HG03439 (cell line): ENCODE data around the gene SLC19A1.
"Not testable (repeated sequence)": the region's sequence is repeated elsewhere in the genome, so short reads cannot be mapped to it uniquely, and the experiment has no call there.

Source experiments
- ATAC-seq: cut with Tn5 transposase; IDR thresholded peaks from one replicate; pipeline ENCODE4 v1.9.1; 2021; ENCODE audit warnings: mild to moderate bottlenecking, moderate library complexity; ENCODE audit not compliant: unreplicated experiment

The SLC19A1 gene

GRCh38 chr21:45535341-45536081 is 6.7 kb downstream of the SLC19A1 start:
- no peak for ATAC-seq

- ATAC-seq, result no peak
These were observed 7.5 kb downstream of the SLC19A1 start for GRCh38 chr21:45534636-45535331.

DNA sequence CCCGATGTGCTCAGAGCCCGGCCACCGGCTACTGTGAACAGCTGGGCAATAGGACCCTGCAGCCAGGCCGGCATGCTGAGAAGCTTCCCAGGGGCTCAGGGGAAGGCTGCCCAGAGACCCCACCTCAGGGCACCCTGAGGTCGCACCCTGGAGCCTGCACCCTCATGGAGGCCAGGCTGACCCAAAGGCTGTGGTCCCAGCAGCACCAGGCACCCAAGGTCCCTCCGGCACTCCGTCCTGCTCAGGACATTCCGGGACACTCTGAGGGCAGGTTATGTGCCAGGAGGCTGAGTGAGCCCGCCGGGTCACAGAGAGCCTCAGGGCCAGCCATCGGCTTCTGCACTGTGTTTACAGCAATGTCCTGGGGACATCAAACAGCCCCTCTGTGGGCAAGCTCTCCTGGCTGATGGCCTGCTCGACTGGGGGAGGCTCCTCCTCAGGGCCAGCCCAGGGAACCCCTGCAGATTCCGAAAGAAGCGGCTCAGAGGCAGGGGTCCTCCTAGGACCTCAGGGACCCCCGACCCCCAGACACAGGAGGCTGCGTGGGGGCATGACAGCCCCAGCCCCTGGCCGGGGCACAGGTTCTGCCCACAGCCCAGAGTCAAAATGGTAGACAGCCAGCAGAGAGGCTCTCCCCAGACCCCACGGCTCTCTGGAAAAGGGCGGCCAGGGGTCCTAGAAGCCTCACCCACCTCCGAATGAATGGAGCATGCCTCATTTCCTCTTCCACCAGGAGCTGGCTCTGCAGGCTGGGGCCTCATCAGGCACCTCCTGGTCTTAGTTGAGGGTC is 8.2 kb downstream of the SLC19A1 start:
- no peak for ATAC-seq

- no peak for ATAC-seq
These were observed 8.8 kb downstream of the SLC19A1 start for GRCh38 chr21:45533361-45533845.

GRCh38 chr21:45532826-45533360 is 9.3 kb downstream of the SLC19A1 start:
- ATAC-seq, result no peak

DNA sequence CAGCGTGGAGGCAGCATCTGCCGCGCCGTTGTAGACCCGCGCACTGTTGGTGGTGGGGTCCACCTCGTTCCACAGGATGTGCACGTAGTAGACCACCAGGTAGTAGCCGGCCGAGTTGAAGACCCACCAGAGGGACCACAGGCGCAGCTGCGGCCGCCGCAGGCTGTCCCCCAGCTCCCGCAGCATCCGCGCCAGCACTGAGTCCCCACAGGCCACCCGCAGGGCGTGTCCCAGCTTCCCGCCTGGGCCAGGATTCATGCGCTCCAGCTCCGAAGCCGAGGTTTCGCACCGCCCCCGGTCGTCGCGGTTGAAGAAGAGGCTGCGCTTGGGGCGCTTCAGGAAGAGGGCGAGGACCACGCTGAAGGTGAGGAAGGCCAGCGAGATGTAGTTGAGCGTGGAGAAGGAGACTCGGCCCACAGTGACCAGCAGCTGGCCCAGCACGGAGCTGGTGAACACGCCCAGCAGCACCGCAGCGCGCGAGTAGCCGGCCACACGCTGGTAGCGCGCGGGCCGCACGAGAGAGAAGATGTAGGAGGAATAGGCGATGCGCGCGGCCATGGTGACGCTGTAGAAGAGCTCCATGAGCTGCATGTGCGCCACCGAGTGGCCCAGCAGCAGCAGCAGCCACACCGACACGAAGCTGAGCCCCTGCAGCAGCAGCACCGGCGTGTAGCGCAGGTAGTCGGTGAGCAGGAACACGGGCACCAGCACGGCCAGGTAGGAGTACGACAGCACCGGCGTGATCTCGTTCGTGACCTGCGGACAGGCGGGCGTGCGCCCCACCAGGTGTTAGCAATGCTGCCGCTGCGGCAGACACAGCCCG is 10.6 kb downstream of the SLC19A1 start:
- no peak for ATAC-seq

DNA sequence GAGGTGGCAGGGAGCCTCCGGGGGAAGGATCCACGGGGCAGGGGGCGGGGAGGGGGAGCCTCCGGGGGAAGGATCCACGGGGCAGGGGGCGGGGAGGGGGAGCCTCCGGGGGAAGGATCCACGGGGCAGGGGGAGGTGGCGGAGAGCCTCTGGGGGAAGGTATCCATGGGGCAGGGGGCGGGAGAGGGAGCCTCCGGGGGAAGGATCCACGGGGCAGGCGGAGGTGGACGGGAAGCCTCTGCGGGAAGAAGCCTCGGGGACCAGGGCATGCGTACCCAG is 11.2 kb downstream of the SLC19A1 start:
- not testable (repeated sequence) for ATAC-seq

- no peak for ATAC-seq
These were observed 11.7 kb downstream of the SLC19A1 start for GRCh38 chr21:45530423-45531113.

DNA sequence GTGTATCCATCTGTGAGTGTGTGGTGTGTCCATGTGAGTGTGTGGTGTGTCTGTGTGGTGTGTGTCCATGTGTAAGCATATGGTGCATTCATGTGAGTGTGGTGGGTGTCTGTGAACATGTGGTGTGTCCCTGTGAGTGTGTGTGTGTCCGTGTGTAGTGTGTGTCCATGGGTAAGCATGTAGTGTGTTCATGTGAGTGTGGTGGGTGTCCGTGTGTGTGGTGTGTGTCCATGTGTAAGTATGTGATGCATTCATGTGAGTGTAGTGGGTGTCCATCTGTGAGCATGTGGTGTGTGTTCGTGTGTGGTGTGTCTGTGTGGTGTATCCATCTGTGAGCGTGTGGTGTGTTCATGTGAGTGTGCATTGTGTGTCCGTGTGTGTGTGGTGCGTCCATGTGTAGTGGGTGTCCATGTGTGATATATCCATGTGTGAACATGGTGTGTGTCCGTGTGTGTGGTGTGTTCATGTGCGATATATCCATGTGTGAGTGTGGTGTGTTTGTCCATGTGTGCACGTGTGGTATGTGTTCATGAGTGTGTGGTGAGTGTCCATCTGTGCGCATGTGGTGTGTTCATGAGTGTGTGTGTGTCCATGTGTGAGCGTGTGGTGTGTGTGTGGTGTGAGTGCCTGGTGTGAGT is 12.3 kb downstream of the SLC19A1 start:
- ATAC-seq, result no peak

DNA sequence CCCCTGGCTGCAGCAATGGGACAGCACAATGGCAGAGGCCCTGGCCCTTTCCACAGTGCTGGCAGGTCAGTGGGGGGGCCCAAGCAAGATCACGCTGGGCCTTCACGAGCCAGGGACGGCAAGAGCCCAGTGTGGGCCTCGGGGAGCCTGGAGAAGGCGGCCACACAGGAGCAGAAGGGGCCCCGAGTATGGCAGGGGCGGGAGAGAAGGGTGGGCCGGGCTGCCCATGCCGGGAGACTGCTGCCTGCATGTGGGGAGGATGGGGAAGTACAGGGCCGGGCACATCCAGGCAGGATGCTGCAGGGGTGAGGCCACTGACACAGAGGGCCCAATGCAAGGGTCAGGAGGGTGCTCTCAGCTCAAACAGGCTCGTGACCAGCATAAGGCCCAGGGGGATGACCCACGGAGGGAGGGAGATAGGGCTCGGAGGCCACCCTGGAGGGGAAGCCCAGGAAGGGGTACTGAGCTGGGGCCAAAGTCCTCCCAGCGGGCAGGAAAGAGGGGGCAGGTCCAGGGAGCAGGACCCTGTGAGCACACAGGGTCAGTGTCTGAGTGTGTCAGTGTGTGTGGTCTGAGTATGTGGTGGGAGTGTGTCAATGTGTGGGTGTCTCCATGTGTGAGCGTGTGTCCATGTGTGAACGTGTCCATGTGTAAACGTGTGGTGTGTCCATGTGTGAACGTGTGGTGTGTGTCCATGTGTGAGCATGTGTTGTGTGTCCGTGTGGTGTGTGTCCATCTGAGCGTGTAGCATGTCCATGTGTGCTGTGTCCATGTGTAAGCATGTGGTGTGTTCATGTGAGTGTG is 13.1 kb downstream of the SLC19A1 start:
- ATAC-seq, result no peak

GRCh38 chr21:45528028-45528705 is 14.1 kb downstream of the SLC19A1 start:
- ATAC-seq, result no peak

DNA sequence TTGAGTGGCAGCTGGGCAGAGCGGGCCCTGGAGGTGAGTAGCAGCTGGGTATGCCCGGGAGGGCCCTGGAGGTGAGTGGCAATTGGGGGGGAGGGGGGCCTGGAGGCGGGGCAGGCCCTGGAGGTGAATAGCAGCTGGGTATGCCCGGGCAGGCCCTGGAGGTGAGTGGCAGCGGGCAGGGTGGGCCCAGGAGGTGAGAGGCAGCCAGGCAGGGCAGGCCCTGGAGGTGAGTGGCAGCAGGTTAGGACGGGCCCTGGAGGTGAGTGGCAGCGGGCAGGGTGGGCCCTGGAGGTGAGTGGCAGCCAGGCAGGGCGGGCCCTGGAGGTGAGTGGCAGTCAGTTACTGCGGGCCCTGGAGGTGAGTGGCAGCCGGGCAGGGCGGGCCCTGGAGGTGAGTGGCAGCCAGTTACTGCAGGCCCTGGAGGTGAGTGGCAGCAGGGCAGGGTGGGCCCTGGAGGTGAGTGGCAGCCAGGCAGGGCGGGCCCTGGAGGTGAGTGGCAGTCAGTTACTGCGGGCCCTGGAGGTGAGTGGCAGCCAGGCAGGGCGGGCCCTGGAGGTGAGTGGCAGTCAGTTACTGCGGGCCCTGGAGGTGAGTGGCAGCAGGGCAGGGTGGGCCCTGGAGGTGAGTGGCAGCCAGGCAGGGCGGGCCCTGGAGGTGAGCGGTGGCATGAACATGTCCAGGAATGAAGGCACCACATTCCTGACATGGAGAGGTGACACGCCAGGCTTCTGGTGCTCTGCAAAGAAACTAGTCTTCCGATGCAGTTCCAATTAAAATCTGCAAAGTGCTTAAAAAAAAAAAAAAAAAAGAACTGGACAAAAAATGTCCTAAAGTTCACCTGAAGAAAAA is 14.9 kb downstream of the SLC19A1 start:
- ATAC-seq, result not testable (repeated sequence)

GRCh38 chr21:45525910-45526306 is 16.3 kb downstream of the SLC19A1 start:
- ATAC-seq, result no peak

- no peak for ATAC-seq
These were observed 16.9 kb downstream of the SLC19A1 start for GRCh38 chr21:45525153-45525909.

- no peak for ATAC-seq
These were observed 17.5 kb downstream of the SLC19A1 start for GRCh38 chr21:45524756-45525152.

DNA sequence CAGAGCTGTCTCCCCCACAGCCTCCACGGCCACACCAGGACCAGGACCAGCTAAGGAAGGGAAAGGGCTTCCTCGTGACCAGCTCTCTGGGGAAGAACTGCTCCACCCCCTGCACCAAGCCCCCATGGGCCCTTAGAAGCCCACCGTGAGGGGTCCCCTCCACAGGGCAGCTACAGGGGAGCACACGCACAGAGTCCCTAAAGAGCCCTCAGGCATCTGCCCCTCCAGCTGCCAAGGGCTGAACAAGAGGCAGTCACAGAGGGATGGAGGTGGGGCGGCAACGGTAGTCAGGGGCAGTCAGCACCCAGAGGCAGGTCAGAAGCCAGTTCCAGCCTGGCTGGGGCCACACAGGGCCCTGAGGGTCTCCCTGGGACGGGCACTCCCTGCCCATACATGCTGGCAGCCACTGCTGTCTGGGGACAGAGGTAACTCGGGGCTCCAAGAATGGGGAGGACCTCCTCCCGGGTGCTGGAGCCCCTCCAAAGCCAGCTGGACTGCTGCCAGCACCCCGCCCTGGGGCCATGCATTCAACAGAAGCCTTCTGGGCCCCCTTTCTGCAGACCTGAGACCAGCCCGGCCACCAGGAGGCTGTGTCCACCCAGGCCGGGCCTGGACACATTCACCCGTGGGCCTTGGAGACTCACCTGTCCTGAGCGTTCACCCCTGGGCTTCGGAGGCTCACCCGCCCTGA is 18.7 kb downstream of the SLC19A1 start:
- ATAC-seq, result no peak
